HUES48 (cell line): ENCODE results near the gene TBC1D22A.

Experiments used
- H3K27ac ChIP-seq: one replicate; pipeline ENCODE4 v1.7.0; 2013; ENCODE audit warnings: low read depth, low read length, inconsistent platforms
- H3K27me3 ChIP-seq: 2 replicates; pipeline ENCODE4 v1.6.1; 2013; ENCODE audit warnings: mild to moderate bottlenecking, low read length; ENCODE audit not compliant: control insufficient read depth, insufficient read depth
- H3K36me3 ChIP-seq: 2 replicates; pipeline ENCODE4 v1.6.1; 2013; ENCODE audit warnings: low read length; ENCODE audit not compliant: control insufficient read depth, insufficient read depth
- H3K4me1 ChIP-seq: 2 replicates; pipeline ENCODE4 v1.6.1; 2013; ENCODE audit warnings: mild to moderate bottlenecking, low read length; ENCODE audit not compliant: control insufficient read depth, insufficient read depth
- H3K4me3 ChIP-seq: 2 replicates; pipeline ENCODE4 v1.5.1; 2013; ENCODE audit warnings: mild to moderate bottlenecking, low read depth, low read length
- H3K9ac ChIP-seq: 2 replicates; pipeline ENCODE4 v1.6.1; 2013; ENCODE audit warnings: mild to moderate bottlenecking, low read depth, low read length, moderate library complexity
- H3K9me3 ChIP-seq: 2 replicates; pipeline ENCODE4 v1.6.1; 2013; ENCODE audit warnings: low read length; ENCODE audit not compliant: control insufficient read depth, insufficient read depth

The TBC1D22A gene

DNA sequence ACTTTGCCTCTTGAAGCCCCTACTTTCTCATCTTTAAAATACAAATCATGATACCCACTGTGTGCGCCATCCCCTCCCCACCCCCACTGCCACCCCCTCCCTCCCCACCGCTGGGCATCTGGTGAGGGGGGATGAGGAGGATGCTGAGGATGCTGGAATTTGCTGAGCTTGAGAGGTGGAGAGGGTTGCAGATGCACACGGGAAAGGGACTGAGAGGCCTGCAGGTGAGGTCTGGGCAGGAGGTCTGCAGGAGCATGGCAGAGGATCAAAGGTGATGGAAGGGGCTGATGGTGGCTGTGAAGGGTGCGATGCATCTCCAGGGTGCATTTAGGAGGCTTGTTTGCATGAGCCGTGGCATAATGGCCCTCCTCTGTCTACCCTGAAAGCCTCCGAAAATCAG is 7.6 kb upstream of the TBC1D22A start:
- Histone ChIP-seq H3K4me1 (no peaks in the 10 kb centered on the region), H3K9ac (no peak overlapping the region), H3K27me3 (no peaks in the 10 kb centered on the region), H3K4me3 (no peak overlapping the region), H3K9me3 (peaks cover 30% of the 10 kb centered on the region), H3K36me3 (no peaks in the 10 kb centered on the region), H3K27ac (no peak overlapping the region)

DNA sequence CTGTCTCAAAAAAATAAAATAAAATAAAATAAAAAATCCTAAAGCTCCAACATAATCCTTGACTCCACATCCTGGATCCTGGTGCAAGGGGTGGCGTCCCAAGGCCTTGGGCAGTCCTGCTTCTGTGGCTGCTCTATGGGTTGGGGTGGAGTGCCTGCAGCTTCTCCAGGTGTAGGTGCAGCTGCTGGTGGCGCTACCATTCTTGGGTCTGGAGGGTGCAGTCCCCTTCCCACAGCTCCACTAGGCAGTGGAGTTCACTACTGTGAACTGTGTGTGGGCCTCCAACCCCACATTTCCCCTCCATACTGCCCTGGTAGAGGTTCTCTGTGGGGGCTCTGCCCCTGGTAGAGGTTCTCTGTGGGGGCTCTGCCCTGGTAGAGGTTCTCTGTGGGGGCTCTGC is 6.9 kb upstream of the TBC1D22A start:
- Histone ChIP-seq H3K27me3 (no peaks in the 10 kb centered on the region), H3K4me1 (no peaks in the 10 kb centered on the region), H3K9me3 (peaks cover 30% of the 10 kb centered on the region), H3K27ac (no peak overlapping the region), H3K36me3 (peaks cover 5% of the 10 kb centered on the region; the same call in 1 of the 2 replicates), H3K4me3 (no peak overlapping the region), H3K9ac (no peak overlapping the region)

DNA sequence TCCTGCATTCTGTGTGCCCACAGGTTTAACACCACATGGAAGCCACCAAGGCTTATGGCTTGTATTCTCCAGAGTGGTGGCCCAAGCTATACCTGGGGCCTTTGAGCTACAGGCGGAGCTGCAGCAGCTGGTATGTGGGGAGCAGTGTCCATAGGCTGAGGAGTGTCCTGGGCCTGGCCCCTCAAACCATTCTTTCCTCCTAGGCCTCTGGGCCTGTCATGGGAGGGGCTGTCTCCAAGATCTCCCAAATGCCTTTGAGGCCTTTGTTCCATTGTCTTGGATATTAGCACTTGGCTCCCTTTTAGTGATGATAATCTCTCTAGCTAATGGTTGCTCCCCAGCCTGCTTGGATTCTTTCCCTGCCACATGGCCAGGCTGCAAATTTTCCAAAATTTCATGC is 6.4 kb upstream of the TBC1D22A start:
- Histone ChIP-seq H3K9ac (no peak overlapping the region), H3K27me3 (no peaks in the 10 kb centered on the region), H3K4me1 (no peaks in the 10 kb centered on the region), H3K27ac (no peak overlapping the region), H3K4me3 (no peak overlapping the region), H3K36me3 (peaks cover 10% of the 10 kb centered on the region; the same call in 1 of the 2 replicates), H3K9me3 (peaks cover 30% of the 10 kb centered on the region)

DNA sequence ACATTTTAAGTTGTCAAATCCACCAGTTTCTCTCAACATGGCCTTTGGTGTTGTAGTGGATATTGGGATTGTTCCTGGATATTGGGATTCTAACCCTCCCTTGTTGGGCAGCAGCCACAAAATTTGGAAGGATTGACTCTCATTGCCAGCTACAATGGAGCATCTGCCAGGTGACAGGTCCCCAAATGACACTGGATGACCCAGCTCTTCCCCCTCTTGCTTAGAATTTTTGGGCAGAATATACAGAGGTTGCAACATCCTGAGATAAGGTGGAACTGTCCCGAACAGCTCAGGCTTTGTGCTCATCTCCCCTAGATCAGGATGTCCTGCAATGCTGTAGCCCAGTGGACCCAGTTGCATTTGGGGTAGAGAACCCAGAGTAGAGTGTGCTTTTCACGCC is 5.3 kb upstream of the TBC1D22A start:
- Histone ChIP-seq H3K36me3 (peaks cover 10% of the 10 kb centered on the region; the same call in 1 of the 2 replicates), H3K27me3 (no peaks in the 10 kb centered on the region), H3K4me1 (no peaks in the 10 kb centered on the region), H3K9ac (no peak overlapping the region), H3K9me3 (peaks cover 30% of the 10 kb centered on the region), H3K27ac (no peak overlapping the region), H3K4me3 (no peak overlapping the region)

DNA sequence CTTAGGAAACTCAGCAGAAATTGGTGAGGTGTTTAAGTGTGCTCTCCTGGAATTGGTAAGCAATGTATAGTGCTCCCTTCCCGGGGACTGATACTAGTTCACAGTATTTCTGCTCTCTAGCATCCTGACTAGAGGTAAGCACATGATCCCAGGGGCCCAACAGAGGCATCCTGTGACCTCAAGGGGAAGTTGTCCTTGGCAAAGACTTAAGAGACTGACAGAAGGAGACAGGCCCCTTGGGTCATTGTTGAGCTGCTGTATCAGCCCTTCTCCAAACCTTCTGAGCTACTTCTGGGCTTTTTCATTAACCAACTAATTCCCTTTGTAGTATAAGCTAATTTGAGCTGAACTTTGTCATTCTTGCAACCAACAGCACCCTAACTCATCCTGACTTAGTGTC is 4.3 kb upstream of the TBC1D22A start:
- Histone ChIP-seq H3K9me3 (peaks cover 30% of the 10 kb centered on the region), H3K27me3 (no peaks in the 10 kb centered on the region), H3K36me3 (peaks cover 10% of the 10 kb centered on the region; the same call in 1 of the 2 replicates), H3K27ac (no peak overlapping the region), H3K9ac (no peak overlapping the region), H3K4me1 (no peaks in the 10 kb centered on the region), H3K4me3 (no peak overlapping the region)

DNA sequence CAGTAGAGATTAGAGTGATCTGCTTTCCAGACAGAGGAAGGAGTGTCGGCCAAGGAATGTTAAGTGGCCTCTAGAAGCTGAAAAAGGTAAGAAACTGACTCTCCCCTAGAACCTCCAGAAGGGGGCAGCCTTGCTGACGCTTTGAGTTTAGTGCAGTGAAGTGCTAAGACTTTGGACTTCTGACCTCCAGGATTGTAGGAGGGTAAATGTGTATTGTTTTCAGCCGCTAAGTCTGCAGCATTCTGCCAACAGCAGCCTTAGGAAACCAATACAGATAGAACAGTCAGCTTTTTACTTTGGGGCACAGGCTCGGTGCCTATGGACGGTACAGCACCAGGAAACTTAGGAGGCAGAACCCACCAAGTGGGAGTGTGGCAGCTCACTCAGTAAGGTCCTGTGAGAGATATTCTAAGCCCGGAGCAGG is 3.6 kb upstream of the TBC1D22A start:
- Histone ChIP-seq H3K4me3 (no peak overlapping the region), H3K27me3 (no peaks in the 10 kb centered on the region), H3K27ac (peak overlapping the region; percentile 13), H3K36me3 (peaks cover 10% of the 10 kb centered on the region; the same call in 1 of the 2 replicates), H3K9ac (no peak overlapping the region), H3K4me1 (no peaks in the 10 kb centered on the region; the same call in 1 of the 2 replicates), H3K9me3 (peaks cover 30% of the 10 kb centered on the region)

DNA sequence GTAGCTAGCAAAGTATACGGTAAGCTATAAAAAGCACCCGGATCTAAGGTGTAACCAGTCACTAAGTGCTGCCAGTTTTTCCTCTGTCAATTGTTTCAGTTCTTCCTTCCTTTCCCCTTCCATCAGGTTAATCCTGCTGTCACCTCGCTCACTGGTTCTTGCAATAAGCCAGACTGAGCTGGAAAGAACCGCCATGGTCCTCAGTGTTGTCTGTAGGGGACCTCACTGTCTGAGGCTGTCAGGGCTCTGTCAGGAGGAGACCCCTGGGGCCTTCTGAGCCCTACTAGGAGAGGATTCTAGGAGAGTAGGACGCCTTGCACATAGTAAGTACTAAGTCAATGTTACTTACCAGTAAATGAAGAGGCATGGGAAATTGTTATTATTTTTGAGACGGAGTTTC is 1.4 kb upstream of the TBC1D22A start:
- Histone ChIP-seq H3K27ac (no peak overlapping the region), H3K4me3 (peak overlapping the region; percentile 97; the same call in 1 of the 2 replicates), H3K4me1 (no peaks in the 10 kb centered on the region; the same call in 1 of the 2 replicates), H3K27me3 (no peaks in the 10 kb centered on the region), H3K9me3 (peaks cover 14% of the 10 kb centered on the region), H3K9ac (no peak overlapping the region), H3K36me3 (peaks cover 13% of the 10 kb centered on the region)

DNA sequence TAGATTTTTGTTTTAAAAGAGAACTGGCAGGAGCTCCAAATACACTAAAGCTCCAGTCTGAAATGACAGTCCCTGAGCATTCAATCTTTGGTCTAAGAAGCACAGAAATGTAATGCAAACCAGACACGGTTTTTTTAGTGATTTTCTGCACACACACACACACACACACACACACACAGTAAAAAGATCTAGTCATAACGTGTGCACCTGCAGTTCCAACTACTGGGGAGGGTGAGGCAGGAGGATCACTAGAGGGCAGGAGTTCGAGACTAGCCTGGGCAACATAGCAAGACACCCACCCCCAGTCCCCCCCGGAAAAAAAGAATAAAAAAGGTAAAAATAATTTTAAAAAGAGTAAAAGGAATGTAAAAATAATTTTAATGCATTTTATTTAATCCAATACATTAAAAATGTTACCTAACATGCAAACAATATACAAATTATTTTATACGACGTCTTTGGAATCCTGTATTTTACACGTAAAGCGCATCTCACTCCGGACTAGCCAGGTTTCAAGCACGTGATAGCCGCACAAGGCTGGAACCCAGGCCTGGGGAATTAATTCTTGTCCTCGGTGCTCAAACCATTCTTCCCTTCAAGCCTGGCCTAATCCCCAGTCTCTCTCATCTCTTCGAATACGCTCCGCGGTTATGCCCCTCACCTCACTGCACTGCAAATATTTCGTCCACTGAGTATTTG is 762 bp upstream of the TBC1D22A start:
- H3K4me1 ChIP-seq = no peaks in the 10 kb centered on the region; the same call in 1 of the 2 replicates

DNA sequence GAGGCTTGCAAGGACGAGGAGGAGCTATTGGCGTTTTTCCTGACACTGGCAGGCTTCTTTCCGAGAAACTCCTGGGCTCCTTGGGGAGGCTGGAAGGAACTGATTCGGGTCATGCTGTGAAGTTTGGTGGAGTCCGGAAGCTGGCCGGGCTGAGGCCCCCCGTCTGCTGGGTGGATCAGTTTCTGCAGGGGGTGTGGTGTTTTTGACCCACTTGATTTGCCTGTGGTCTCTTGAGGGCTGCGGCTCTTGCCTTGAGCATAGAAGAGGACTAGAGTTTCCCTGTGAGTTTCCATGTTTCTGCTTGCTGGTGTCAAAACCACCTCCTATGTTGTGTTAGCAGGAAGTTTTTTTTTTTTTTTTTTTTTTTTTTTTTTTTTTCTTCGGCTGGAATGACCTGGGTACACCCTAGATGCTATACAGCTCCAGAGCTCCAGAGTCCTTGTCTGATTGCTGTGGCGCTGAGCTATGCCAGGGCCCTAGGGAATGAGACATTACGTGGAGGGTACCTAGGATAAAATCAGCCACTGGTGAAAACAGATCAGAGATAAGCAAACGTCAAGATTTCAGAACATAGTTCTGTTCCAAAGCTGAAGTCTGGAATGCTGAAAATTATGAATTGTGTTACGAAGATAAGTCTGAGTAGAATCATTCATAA is 728 bp downstream of the TBC1D22A start:
- Histone ChIP-seq H3K27me3 (no peaks in the 10 kb centered on the region), H3K36me3 (peaks cover 13% of the 10 kb centered on the region), H3K27ac (peak overlapping the region; percentile 96), H3K4me3 (peak overlapping the region; percentile 97), H3K9ac (peak overlapping the region; percentile 95), H3K4me1 (no peaks in the 10 kb centered on the region; the same call in 1 of the 2 replicates), H3K9me3 (no peaks in the 10 kb centered on the region)

More for the DNA sequence above, 762 bp upstream of the TBC1D22A start:
- peaks cover 7% of the 10 kb centered on the region; the same call in 1 of the 2 replicates for H3K9me3 ChIP-seq
- H3K36me3 ChIP-seq = peaks cover 13% of the 10 kb centered on the region
- H3K9ac ChIP-seq = peak overlapping the region; percentile 95
- no peaks in the 10 kb centered on the region for H3K27me3 ChIP-seq
- peak overlapping the region; percentile 96 for H3K27ac ChIP-seq
- H3K4me3 ChIP-seq = peak overlapping the region; percentile 97

DNA sequence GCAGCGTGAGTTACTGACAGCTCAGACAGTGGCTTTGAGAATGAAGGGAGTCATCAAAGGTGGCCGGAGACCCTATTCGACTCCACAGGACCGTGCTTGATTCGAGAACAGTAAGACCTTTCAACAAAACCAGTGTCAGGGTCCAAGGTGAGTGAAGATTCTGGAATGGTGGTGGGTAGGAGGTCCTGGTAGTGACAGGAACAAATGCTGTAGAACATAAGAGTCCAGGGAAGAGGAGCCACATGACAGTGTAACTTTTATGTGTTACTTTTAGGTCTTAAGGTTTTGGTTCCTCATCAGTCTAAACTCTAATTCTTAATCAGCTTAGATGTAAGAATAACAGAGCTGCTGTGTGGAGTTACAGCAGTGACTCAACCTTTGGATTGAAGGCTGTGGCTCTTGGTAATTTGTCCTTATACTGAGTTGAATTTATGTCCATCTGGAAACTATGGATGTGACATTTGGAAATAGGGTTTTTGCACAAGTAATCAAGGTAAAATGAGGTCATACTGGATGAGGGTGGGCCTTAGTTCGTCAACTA is 1.8 kb downstream of the TBC1D22A start:
- no peak overlapping the region for H3K9ac ChIP-seq
- no peaks in the 10 kb centered on the region for H3K27me3 ChIP-seq
- peaks cover 13% of the 10 kb centered on the region for H3K36me3 ChIP-seq
- H3K27ac ChIP-seq = no peak overlapping the region
- no peak overlapping the region for H3K4me3 ChIP-seq
- H3K4me1 ChIP-seq = no peaks in the 10 kb centered on the region; the same call in 1 of the 2 replicates
- no peaks in the 10 kb centered on the region for H3K9me3 ChIP-seq
